ENCODE measurements around the gene FAM222B.
"Not testable (repeated sequence)": the region's sequence is repeated elsewhere in the genome, so short reads cannot be mapped to it uniquely, and the experiment has no call there.

FAM222B gene

GRCh38 chr17:28779601-28780000, 63.0 kb downstream of the FAM222B start:
- DNase-seq (ENCODE audit: low read depth in 1 of 2, low spot score in 1 of 2): not testable (repeated sequence)

DNA sequence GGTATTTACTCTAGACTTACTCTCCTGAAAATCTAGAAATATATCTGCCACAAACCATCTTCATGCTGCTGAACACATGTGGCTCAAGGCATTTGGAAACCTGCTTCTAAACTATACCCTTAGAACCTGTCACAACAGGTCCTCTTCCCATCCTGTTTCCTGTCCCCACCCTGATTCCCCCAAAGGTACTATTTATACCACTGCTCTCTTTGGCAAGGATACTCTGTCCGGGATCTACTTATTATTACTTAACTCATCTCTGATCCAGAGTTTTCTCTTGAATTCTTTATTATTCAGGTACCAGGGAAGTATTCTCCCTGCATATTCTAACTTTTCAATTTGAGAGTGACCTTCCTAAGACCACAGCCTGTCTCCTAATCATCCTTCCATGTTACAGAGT, 65.4 kb downstream of the FAM222B start:
- DNase-seq (ENCODE audit: low read depth in 1 of 2, low spot score in 1 of 2): no peak

DNA sequence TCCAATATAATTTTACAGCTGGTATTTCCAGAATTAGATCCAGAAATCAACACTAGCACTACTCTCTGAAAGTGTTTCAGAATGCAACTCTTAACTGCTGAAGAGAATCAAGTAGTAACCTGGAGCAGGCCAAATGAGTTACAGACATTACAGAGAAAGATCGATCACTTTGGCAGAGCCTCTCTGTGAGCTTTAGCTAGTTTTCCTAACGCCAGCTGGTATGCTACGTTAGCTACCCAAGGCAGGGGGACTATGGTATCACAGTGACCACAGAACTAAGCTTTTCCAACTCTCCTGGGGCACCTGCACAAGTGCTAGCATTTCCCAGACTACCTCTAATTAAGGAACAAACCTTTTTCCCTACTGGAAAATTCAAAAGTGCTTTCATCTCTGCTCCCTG, 68.4 kb downstream of the FAM222B start:
- DNase-seq (ENCODE audit: low read depth in 1 of 2, low spot score in 1 of 2): no peak

DNA sequence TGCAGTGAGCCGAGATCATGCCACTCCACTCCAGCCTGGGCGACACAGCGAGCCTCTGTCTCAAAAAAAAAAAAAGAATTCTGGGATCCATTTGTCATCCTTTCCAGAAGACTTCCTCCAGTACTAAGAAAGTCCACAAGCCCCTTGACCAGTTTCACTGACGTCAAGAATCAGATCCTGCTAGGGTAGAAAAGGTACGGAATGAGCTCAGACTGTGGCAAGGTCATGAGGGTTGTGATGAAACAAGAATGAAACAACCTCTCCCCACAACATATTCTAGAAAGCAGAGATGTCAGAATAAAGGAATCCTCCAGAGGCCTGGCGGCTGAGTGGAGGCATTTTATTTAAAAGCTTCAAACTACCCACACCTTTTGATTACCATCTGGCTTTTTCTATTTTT, 68.9 kb downstream of the FAM222B start:
- DNase-seq (ENCODE audit: low read depth in 1 of 2, low spot score in 1 of 2): no peak

DNA sequence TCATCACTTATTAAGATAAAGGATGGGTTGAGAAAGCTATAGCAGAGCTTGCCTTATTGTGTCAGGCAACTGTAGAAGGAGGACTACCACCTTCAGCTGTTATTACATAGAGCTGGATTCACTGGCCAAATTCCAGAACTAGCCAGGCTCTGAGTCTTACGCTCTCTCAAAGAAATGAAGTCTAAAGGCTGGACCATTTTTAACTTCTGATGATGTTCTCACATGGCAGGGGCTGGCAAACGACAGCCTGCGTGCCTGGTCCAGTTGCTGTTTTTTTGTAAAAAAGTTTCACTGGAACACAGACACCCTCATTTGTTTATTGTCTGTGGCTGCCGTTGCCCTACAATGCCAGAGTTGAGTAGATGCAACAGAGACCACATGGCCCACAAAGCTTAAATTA, 77.6 kb downstream of the FAM222B start:
- no peak for DNase-seq (ENCODE audit: low read depth in 1 of 2, low spot score in 1 of 2)

DNA sequence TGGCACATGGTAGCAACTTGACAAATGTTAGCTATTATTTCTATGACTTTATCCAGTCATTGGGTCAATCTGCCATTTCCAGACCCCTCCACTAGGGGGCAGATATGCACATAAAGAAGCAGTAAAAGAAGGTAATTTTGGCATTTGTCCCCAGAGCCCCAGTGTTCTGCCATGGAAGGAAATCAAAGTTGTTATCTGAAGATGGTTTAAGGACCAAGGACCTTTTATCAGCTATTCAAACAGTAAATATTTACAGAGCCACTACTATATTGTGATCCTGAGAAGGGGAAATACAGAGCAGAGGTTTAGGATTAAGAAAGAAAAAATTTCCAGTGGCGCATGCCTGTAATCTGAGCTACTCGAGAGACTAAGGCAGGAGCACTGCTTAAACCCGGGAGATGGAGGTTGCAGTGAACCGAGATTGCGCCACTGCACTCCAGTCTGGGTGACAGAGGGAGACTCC, 78.8 kb downstream of the FAM222B start:
- peak; percentile 48 to 81 for DNase-seq (ENCODE audit: low read depth in 1 of 2, low spot score in 1 of 2)

DNA sequence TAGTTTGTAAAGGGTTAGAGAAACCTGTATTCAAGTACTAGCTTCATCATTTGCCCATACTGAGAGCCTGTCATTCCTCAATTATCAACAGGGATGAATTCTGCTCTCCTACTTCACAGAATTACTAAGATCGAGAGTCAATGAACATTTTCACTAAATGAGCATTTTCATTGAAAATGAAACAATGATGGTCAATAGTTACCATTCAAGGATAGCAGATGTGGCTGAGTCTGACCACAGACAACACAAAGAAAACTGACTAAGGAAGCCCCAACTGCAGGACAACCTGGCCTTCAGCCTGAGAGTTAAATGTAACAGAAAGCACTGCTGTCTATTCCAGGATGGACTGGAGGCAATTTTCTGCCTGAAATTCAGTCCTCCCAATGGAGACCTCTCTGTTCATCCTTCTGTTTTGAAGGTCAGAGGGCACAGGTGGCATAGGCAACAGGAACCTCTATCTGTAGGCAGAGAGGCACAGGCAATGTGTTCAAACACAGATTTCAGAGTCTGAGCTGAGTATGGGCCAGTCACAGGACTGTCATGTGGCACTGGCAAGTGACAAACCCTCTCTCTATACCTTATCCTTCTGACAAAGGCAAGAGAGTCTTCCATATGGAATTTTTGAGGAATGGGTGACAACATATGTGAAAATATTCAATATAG, 79.3 kb downstream of the FAM222B start:
- DNase-seq (ENCODE audit: low read depth in 1 of 2, low spot score in 1 of 2): no peak

- no peak for DNase-seq (ENCODE audit: low read depth in 1 of 2, low spot score in 1 of 2)
Measured at GRCh38 chr17:28760601-28761562, 81.7 kb downstream of the FAM222B start.

GRCh38 chr17:28759256-28759865, 83.2 kb downstream of the FAM222B start:
- no peak for DNase-seq (ENCODE audit: low read depth in 1 of 2, low spot score in 1 of 2)

- no peak for DNase-seq (ENCODE audit: low read depth in 1 of 2, low spot score in 1 of 2)
Measured at GRCh38 chr17:28758411-28759121, 84.0 kb downstream of the FAM222B start.

- no peak for DNase-seq (ENCODE audit: low read depth in 1 of 2, low spot score in 1 of 2)
Measured at GRCh38 chr17:28756049-28756804, 86.4 kb downstream of the FAM222B start.

DNA sequence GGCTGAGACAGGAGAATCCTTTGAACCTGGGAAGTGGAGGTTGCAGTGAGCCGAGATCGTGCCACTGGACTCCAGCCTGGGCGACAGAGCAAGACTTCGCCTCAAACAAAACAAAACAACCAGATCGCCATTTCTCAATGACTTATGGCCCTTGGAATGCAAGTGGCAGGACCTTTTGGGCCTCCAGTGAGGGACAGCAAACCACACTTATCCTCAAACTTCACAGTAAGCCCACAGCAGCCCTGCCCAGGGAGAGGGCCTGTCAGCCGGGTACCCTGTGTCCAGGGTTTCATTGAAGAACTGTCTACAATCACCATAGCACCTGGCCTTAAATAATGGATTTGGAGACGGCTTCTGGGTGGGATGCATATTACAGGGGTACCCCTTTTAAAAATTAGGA, 87.1 kb downstream of the FAM222B start:
- DNase-seq (ENCODE audit: low read depth in 1 of 2, low spot score in 1 of 2): no peak

DNA sequence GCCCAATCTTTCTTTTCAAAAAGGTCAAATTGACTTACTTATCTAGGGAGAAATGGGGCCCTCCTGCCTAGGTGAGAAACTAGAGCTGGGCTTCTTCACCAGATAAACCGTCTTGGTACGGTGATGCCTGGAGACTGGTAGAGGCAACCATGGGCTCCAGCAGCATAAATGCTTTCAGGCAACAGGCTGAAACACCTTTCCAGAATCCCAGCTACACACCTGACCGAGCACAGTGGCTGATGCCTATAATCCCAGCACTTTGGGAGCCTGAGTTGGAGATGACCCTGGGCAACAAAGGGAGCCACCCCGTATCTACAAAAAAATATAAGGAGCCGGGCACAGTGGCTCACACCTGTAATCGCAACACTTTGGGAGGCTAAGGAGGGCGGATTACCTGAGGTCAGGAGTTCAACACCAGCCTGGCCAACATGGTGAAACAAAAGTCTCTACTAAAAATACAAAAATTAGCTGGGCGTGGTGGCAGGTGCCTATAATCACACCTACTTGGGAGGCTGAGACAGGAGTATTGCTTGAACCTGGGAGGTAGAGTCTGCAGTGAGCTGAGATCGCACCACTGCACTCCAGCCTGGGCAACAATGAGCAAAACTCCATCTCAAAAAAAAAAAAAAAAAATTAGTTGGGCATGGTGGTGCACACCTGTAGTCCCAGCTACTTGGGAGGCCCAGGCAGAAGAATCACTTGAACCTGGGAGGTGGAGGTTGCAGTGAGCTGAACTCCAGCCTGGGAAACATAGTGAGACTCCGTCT, 90.8 kb downstream of the FAM222B start:
- DNase-seq (ENCODE audit: low read depth in 1 of 2, low spot score in 1 of 2): no peak

GRCh38 chr17:28750178-28751047, 92.2 kb downstream of the FAM222B start:
- peak; percentile 74 to 85 for DNase-seq (ENCODE audit: low read depth in 1 of 2, low spot score in 1 of 2)

DNA sequence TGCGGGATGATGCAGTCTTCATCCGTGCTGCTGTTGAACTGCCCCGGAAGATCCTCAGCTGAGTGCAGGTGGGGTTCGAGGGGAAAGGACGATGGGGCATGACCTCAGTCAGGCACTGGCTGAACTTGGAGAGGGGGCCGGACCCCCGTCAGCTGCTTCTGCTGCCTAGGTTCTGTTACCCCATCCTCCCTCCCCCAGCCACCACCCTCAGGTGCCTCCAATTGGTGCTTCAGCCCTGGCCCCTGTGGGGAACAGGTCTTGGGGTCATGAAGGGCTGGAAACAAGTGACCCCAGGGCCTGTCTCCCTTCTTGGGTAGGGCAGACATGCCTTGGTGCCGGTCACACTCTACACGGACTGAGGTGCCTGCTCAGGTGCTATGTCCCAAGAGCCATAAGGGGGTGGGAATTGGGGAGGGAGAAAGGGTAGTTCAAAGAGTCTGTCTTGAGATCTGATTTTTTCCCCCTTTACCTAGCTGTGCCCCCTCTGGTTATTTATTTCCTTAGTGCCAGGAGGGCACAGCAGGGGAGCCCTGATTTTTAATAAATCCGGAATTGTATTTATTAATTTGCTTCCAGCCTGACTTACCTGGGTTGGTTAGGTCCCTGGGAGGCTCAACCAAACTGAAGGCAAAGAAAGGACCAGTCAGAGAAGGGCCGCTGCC, 92.9 kb downstream of the FAM222B start:
- no peak for DNase-seq (ENCODE audit: low read depth in 1 of 2, low spot score in 1 of 2)

DNA sequence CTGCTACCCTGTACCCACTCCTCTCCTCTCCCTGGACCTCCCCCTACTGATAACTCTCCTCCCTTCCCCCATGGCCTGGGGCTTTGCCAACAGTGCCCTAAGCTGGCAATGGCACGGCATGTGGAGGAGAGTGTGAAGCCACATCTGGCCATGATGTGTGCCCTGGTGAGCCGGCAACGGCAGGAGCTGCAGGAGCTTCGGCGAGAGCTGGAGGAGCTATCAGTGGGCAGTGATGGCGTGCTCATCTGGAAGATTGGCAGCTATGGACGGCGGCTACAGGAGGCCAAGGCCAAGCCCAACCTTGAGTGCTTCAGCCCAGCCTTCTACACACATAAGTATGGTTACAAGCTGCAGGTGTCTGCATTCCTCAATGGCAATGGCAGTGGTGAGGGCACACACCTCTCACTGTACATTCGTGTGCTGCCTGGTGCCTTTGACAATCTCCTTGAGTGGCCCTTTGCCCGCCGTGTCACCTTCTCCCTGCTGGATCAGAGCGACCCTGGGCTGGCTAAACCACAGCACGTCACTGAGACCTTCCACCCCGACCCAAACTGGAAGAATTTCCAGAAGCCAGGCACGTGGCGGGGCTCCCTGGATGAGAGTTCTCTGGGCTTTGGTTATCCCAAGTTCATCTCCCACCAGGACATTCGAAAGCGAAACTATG, 93.6 kb downstream of the FAM222B start:
- no peak for DNase-seq (ENCODE audit: low read depth in 1 of 2, low spot score in 1 of 2)

Measured in activated CD4-positive, alpha-beta T cell treated with anti-CD3 and anti-CD28 coated beads, Interleukin-2, amount 50 U/mL, for 24 hours (primary cell).